Mucosa of descending colon (tissue), 3 donors: ENCODE measurements around the gene CLEC4E. TPM values are rescaled to one million over a fixed set of nuclear protein-coding genes. Genes with fewer than 3 reads are reported as not detected.
"Not testable (repeated sequence)": the region's sequence is repeated elsewhere in the genome, so short reads cannot be mapped to it uniquely, and the experiment has no call there.

Experiments used
- ATAC-seq: fragments of 200-7000 bp; cut with Tn5 transposase; one replicate; pipeline ENCODE4 v1.9.1; 2020; ENCODE audit warnings: mild to moderate bottlenecking, moderate library complexity
- DNase-seq, 3 donors: peaks; one replicate each; pipeline ENCODE4 v3.0.0-alpha.2; 2020
- H3K36me3 ChIP-seq: fragments of 200-600 bp; one replicate; pipeline ENCODE4 v1.8.0; 2021; ENCODE audit warnings: low read depth, mild to moderate bottlenecking
- H3K4me1 ChIP-seq: fragments of 200-600 bp; one replicate; pipeline ENCODE4 v1.8.0; 2021; ENCODE audit warnings: low read depth, mild to moderate bottlenecking
- H3K4me3 ChIP-seq: fragments of 200-600 bp; one replicate; pipeline ENCODE4 v1.8.0; 2021; ENCODE audit warnings: mild to moderate bottlenecking
- H3K9me3 ChIP-seq: fragments of 200-600 bp; one replicate; pipeline ENCODE4 v1.8.0; 2021; ENCODE audit warnings: mild to moderate bottlenecking
- intact Hi-C, 2 donors: fragments of 100-400 bp; cut with DNase I in 1 of 2; cut with micrococcal nuclease in 1 of 2; formaldehyde crosslinking; loops; one replicate each; pipeline versions ENCODE4 v1.11.0 to v1.11.1; 2022; cut with DNase I, micrococcal nuclease
- total RNA-seq, 3 donors: library from RNA; stranded (reverse); fragmentation: NEBNext Ultra II Directional in 2 of 3; extraction: Animal tissue kit (Norgen Biotek cat#: 25700) in 2 of 3; gene quantifications; one replicate each; pipeline versions ENCODE4 v1.2.1 to v1.2.4, GENCODE V29; 2021 to 2023
- TF ChIP-seq, protein P1 (sequence below): fragments of 200-600 bp; IDR thresholded peaks from one replicate; pipeline ENCODE4 v1.8.0; 2022; ENCODE audit warnings: antibody characterized with exemption, mild to moderate bottlenecking
- donor health status: DM: no; HTN: no; CAD: no; lungs with moderate emphysema.
- donor health status: DM: no; HTN: no; CAD: no.
- donor health status: DM: no; HTN: yes; CAD: no.

The CLEC4E gene
- total RNA-seq, 3 donors from 2014 or later = 0.55 to 2.3 TPM; not detected in 1

DNA sequence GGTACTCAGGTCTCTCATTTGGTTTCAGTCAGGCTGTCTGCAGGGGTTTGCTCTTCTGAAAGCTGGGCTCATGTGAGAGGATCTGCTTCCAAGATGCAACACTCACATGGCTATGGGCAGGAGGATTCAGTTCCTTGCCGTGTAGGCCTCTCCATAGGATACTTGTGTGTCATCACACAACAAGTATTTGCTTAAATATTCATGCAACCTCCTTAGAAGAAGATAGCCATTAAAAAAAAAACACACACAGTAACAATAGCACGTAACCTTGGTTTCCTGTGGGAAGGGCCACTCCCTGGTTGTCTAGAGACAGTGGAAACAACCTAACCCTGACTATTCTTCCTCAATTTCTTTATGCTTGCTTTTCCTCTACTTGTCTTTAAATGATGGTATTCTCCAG, 31.8 kb upstream of the CLEC4E start:
- intact Hi-C loops = no loop called here
- TF ChIP-seq, protein P1, sequence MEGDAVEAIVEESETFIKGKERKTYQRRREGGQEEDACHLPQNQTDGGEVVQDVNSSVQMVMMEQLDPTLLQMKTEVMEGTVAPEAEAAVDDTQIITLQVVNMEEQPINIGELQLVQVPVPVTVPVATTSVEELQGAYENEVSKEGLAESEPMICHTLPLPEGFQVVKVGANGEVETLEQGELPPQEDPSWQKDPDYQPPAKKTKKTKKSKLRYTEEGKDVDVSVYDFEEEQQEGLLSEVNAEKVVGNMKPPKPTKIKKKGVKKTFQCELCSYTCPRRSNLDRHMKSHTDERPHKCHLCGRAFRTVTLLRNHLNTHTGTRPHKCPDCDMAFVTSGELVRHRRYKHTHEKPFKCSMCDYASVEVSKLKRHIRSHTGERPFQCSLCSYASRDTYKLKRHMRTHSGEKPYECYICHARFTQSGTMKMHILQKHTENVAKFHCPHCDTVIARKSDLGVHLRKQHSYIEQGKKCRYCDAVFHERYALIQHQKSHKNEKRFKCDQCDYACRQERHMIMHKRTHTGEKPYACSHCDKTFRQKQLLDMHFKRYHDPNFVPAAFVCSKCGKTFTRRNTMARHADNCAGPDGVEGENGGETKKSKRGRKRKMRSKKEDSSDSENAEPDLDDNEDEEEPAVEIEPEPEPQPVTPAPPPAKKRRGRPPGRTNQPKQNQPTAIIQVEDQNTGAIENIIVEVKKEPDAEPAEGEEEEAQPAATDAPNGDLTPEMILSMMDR = no peak
- no peaks in the 10 kb centered on the region for H3K4me1 ChIP-seq
- no peak overlapping the region for H3K4me3 ChIP-seq
- no peaks in the 10 kb centered on the region for H3K9me3 ChIP-seq
- DNase-seq (no peak), ATAC-seq (peak; percentile 18)
- no peaks in the 10 kb centered on the region for H3K36me3 ChIP-seq

DNA sequence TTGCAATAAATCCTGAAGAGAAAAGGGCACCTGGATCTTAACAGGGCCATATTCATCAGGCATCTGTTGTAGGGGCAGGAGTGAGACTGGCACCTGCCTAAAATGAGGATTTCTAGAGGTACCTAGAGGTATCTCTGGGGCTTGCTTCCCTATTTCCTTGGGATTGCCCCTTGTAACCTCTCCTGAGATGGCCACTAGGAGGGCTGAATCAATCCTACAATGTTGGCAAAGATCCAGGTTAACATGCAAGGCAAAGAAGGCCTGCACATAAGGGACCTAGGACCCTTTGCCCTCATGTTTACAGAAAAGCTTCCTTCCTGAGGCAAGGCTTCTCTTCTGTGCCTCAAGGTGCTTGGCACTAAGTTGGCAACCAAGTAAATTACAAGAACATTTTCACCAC, 25.8 kb upstream of the CLEC4E start:
- Histone ChIP-seq H3K36me3 (no peaks in the 10 kb centered on the region), H3K4me3 (no peak overlapping the region), H3K9me3 (no peaks in the 10 kb centered on the region), H3K4me1 (no peaks in the 10 kb centered on the region)
- ATAC-seq (no peak), DNase-seq (no peak)
- TF ChIP-seq, protein P1 = no peak
- intact Hi-C loops = no loop called here

DNA sequence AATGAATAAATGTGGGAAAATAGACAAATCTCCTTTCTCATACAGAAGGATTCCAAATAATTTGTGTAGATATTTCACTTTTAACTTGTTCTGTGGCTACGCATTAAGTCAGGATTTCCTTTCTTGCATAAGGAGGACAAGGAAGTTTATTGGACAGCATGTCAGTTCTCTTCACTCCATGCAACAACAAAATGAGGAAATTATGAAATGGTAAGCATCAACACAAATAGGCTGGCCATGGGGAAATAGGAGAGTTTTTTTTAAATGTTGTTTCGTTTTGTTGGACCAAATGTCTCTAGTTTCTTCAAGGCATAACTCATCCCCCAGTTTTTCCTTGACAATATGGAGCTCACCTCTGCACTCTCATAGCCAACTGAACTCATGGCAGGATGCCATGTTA, 25.3 kb upstream of the CLEC4E start:
- ATAC-seq, H3K4me1 ChIP-seq, H3K4me3 ChIP-seq, intact Hi-C loops, DNase-seq, H3K9me3 ChIP-seq, H3K36me3 ChIP-seq: not testable (repeated sequence)

DNA sequence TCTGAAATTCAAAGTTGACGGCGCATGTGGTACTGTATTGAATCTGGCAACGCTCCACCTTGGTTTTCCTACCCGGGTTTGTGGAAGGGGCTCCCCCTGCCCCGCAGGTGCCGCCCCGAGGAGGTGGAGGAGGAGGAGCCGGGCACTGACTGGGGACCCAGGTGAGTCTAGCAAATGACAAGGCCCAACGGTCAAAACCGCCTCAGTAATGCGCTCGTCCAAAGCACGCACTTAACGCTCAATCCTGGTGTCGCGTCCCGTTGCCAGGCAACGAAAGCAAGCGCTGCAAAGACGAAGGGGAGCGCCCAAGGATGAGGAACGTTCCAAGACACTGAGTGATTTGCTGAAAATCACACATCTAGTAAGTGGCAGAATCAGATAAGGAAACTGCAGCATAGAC, 24.0 kb upstream of the CLEC4E start:
- TF ChIP-seq, protein P1 = no peak
- ATAC-seq (no peak), DNase-seq (no peak)
- Histone ChIP-seq H3K9me3 (no peaks in the 10 kb centered on the region), H3K36me3 (no peaks in the 10 kb centered on the region), H3K4me1 (no peaks in the 10 kb centered on the region), H3K4me3 (no peak overlapping the region)
- intact Hi-C loops = no loop called here

DNA sequence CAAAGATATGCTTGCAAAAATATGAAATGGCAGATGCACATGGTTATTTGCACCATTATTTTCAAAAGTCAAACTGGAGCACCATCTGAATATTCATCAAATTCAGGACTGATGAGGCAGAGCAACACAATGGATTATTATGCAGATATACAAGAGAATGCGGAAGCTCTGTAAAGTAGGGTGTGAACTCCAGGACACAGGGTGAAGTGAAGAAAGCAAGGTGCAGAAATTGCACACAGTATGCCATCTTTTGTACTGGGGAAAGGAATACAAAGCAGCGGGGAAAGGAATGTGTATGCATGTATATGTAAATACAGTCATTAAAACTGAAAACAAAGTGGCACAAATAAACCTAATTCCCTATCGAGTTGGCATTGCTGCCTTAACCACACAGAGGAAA, 22.7 kb upstream of the CLEC4E start:
- Histone ChIP-seq H3K36me3 (no peaks in the 10 kb centered on the region), H3K4me1 (no peaks in the 10 kb centered on the region), H3K4me3 (no peak overlapping the region), H3K9me3 (no peaks in the 10 kb centered on the region)
- TF ChIP-seq, protein P1 = no peak
- intact Hi-C loops = no loop called here
- ATAC-seq (no peak), DNase-seq (no peak)

DNA sequence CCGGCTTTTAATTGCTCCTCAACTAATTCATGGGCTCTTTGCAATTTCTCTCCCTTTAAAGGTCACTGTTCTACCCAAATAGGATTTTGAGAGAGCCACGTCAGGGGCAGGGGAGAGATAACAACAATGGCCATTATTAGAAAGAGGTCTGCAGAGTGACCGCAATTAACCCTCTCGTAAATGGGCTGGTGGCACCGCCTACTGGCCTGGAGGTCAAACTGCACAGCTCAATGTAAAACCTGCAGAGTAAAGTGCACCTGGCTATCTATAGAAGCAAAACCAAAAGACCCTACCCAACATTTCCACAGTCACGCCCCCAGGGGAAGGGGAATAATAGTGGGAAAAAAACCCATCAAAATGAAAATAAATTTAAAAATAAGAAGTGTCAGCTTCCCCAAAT, 21.6 kb upstream of the CLEC4E start:
- TF ChIP-seq, protein P1 = no peak
- Histone ChIP-seq H3K36me3 (no peaks in the 10 kb centered on the region), H3K4me3 (no peak overlapping the region), H3K9me3 (no peaks in the 10 kb centered on the region), H3K4me1 (no peaks in the 10 kb centered on the region)
- DNase-seq (no peak), ATAC-seq (no peak)
- intact Hi-C loops = no loop called here
